HFFc6 (cell line): ENCODE results near the gene FSTL4. TPM values are rescaled to one million over a fixed set of nuclear protein-coding genes. Genes with fewer than 3 reads are reported as not detected.

Experiments used
- DNase-seq: peaks from one replicate; pipeline ENCODE4 v3.0.0-alpha.2; 2018
- H3K27ac Mint-ChIP-seq: 2 replicates; pipeline ENCODE4 v1.8.0; 2020; ENCODE audit warnings: mild to moderate bottlenecking, mixed read lengths
- H3K27me3 Mint-ChIP-seq: 2 replicates; pipeline ENCODE4 v1.8.0; 2021; ENCODE audit warnings: mild to moderate bottlenecking, moderate library complexity, mixed read lengths; ENCODE audit not compliant: insufficient read depth
- H3K36me3 Mint-ChIP-seq: 2 replicates; pipeline ENCODE4 v1.8.0; 2021; ENCODE audit warnings: low read depth, mixed read lengths
- H3K4me1 Mint-ChIP-seq: 2 replicates; pipeline ENCODE4 v1.8.0; 2020; ENCODE audit warnings: low read depth, mixed read lengths
- H3K4me3 Mint-ChIP-seq: 2 replicates; pipeline ENCODE4 v1.8.0; 2020; ENCODE audit warnings: mild to moderate bottlenecking, moderate library complexity, mixed read lengths
- H3K9me3 Mint-ChIP-seq: 2 replicates; pipeline ENCODE4 v1.8.0; 2020; ENCODE audit warnings: mild to moderate bottlenecking, mixed read lengths
- CTCF ChIP-seq: fragments of 200-600 bp; sonication (generic); IDR thresholded peaks from 2 replicates; pipeline ENCODE4 v1.5.0; 2021; ENCODE audit warnings: antibody characterized with exemption, mild to moderate bottlenecking
- long read RNA-seq: library from polyadenylated mRNA; unstranded; transcript quantifications from one replicate; pipeline ENCODE4 v2.0.0, GENCODE V29; 2019
- total RNA-seq, 6 experiments: library from RNA; stranded (reverse); fragmentation: NEBNext Ultra II Directional; extraction: Animal tissue kit (Norgen Biotek cat#: 25700); gene quantifications; 2 replicates in 1 of 6; 3 replicates in 5 of 6; pipeline ENCODE4 v1.2.3, GENCODE V29; 2021

The FSTL4 gene
- not detected for total RNA-seq
- long read RNA-seq, result 0 reads

GRCh38 chr5:133612249-133612860, at the start of gene FSTL4:
TSS of gene FSTL4 (minus strand) at chr5:133612541.
- no peak for TF ChIP-seq CTCF
- H3K4me3 Mint-ChIP-seq, result no peak within 1 kb of the TSS
- no peak within 1 kb of the TSS for H3K27ac Mint-ChIP-seq
- H3K9me3 Mint-ChIP-seq, result peaks cover 4% of the 10 kb centered on the region; the same call in 1 of the 2 replicates
- no peaks in the 10 kb centered on the region for H3K36me3 Mint-ChIP-seq
- H3K27me3 Mint-ChIP-seq, result peaks cover 32% of the 10 kb centered on the region
- H3K4me1 Mint-ChIP-seq, result no peaks in the 10 kb centered on the region
- DNase-seq, result no peak

GRCh38 chr5:133661389-133661788, 49.0 kb upstream of the FSTL4 start:
- H3K4me1 Mint-ChIP-seq, result peaks cover 9% of the 10 kb centered on the region
- peaks cover 1% of the 10 kb centered on the region; the same call in 1 of the 2 replicates for H3K27me3 Mint-ChIP-seq
- no peak for DNase-seq
- H3K9me3 Mint-ChIP-seq, result no peaks in the 10 kb centered on the region
- no peak overlapping the region for H3K27ac Mint-ChIP-seq
- no peaks in the 10 kb centered on the region for H3K36me3 Mint-ChIP-seq
- H3K4me3 Mint-ChIP-seq, result no peak overlapping the region
- TF ChIP-seq CTCF, result no peak

GRCh38 chr5:133658327-133658726, 46.0 kb upstream of the FSTL4 start:
- no peaks in the 10 kb centered on the region for H3K9me3 Mint-ChIP-seq
- H3K4me3 Mint-ChIP-seq, result no peak overlapping the region
- DNase-seq, result no peak
- no peaks in the 10 kb centered on the region for H3K4me1 Mint-ChIP-seq
- no peak for TF ChIP-seq CTCF
- no peak overlapping the region for H3K27ac Mint-ChIP-seq
- peaks cover 4% of the 10 kb centered on the region; the same call in 1 of the 2 replicates for H3K27me3 Mint-ChIP-seq
- H3K36me3 Mint-ChIP-seq, result no peaks in the 10 kb centered on the region

DNA sequence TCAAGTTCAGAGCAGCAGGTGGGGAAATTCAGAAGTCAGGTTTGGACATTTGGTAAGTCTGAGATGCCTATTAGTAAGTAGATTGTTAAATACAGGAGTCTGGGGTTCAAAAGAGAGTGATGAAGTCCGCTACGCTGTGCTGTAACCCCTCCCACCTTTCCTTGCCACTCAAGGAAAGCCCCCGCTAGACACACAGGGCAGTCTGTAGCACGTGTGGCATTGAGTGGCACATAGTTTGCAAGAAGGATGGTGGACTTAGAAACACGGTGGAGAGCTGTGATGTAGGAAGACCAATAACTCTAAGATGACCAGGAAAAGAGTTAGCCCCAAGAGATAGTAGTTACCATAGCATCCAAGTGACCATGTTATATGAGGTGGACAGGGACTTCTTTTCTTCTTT, 44.7 kb upstream of the FSTL4 start:
- Mint-ChIP-seq H3K27me3 (peaks cover 4% of the 10 kb centered on the region; the same call in 1 of the 2 replicates), H3K4me3 (no peak overlapping the region), H3K36me3 (no peaks in the 10 kb centered on the region), H3K9me3 (no peaks in the 10 kb centered on the region), H3K27ac (no peak overlapping the region), H3K4me1 (no peaks in the 10 kb centered on the region)
- DNase-seq, result no peak
- no peak for TF ChIP-seq CTCF

GRCh38 chr5:133655966-133656365, 43.6 kb upstream of the FSTL4 start:
- Mint-ChIP-seq H3K36me3 (no peaks in the 10 kb centered on the region), H3K4me1 (no peaks in the 10 kb centered on the region), H3K27ac (no peak overlapping the region), H3K9me3 (no peaks in the 10 kb centered on the region), H3K27me3 (peaks cover 4% of the 10 kb centered on the region; the same call in 1 of the 2 replicates), H3K4me3 (no peak overlapping the region)
- DNase-seq, result no peak
- TF ChIP-seq CTCF, result no peak
